Testis (tissue), 3 donors: ENCODE data around the gene NR3C1. TPM values are rescaled to one million over a fixed set of nuclear protein-coding genes. Genes with fewer than 3 reads are reported as not detected.

Experiments
- DNase-seq: peaks from one replicate; pipeline ENCODE4 v3.0.0-alpha.2; 2019
- H3K27ac ChIP-seq, 2 donors: fragments of 200-600 bp; sonication (generic); one replicate each; pipeline ENCODE4 v1.5.1; 2019
- H3K27me3 ChIP-seq: fragments of 200-600 bp; sonication (generic); one replicate; pipeline ENCODE4 v1.5.1; 2019
- H3K36me3 ChIP-seq: fragments of 200-600 bp; sonication (generic); one replicate; pipeline ENCODE4 v1.5.1; 2017; ENCODE audit warnings: low read depth; ENCODE audit errors: missing control alignments
- H3K4me1 ChIP-seq: fragments of 200-600 bp; sonication (generic); one replicate; pipeline ENCODE4 v1.5.1; 2019
- H3K4me3 ChIP-seq, 2 donors: fragments of 200-600 bp; sonication (generic); one replicate each; pipeline ENCODE4 v1.5.1; 2017 to 2019
- H3K9me3 ChIP-seq: fragments of 200-600 bp; sonication (generic); one replicate; pipeline ENCODE4 v1.5.1; 2017
- CTCF ChIP-seq, 3 experiments: fragments of 450-650 bp in 2 of 3; fragments of 200-600 bp in 1 of 3; sonication (generic) in 1 of 3; IDR thresholded peaks; one replicate each; pipeline ENCODE4 v1.5.1; 2016 to 2019; ENCODE audit warnings: antibody characterized with exemption in 3 of 3, mild to moderate bottlenecking in 2 of 3, moderate library complexity in 1 of 3
- POLR2A ChIP-seq: fragments of 450-650 bp; IDR thresholded peaks from one replicate; pipeline ENCODE4 v1.6.1; 2017; ENCODE audit warnings: antibody characterized with exemption, mild to moderate bottlenecking, moderate library complexity
- WGBS, 2 donors: methylation state at CpG; one replicate each; pipeline ENCODE4 v1.1.5; 2018; 5-methylcytosine and 5-hydroxymethylcytosine counted together
- intact Hi-C: fragments of 100-400 bp; cut with DNase I; formaldehyde crosslinking; loops from one replicate; pipeline ENCODE4 v1.15.1; 2023; ENCODE audit warnings: low total_unique reads
- polyA plus RNA-seq: library from polyadenylated mRNA; stranded (reverse); fragments of 350-450 nt; fragmentation: Illumina TruSeq; extraction: RNeasy Lipid Tissue Mini Kit (QIAGEN cat#74804); gene quantifications from one replicate; pipeline ENCODE4 v1.2.3, GENCODE V29; 2014; ENCODE audit warnings: low read depth, low replicate concordance; ENCODE audit not compliant: insufficient read depth
- total RNA-seq, 2 donors: library from RNA; depleted of rRNA; stranded (reverse); fragments of >200 nt; gene quantifications; one replicate each; pipeline ENCODE4 v1.2.3, GENCODE V29; 2016

Gene NR3C1
- total and polyA plus RNA-seq, 3 donors from 2014 or later, result 33.2 to 37.7 (median 34.3) TPM

- H3K36me3 ChIP-seq, result no peaks in the 10 kb centered on the region
- H3K9me3 ChIP-seq, result no peaks in the 10 kb centered on the region
- WGBS, 2 donors, result 47 to 55% methylated on average over 8 of the region's 8 CpGs
- peaks cover 31% of the 10 kb centered on the region for H3K4me1 ChIP-seq
- intact Hi-C loops, result no loop called here
- H3K27me3 ChIP-seq, result no peaks in the 10 kb centered on the region
- TF ChIP-seq POLR2A, result no peak
- TF ChIP-seq CTCF (IDR thresholded peaks at IDR 0.05), result no peak
- H3K4me3 ChIP-seq, result no peak overlapping the region
- DNase-seq, result no peak
- H3K27ac ChIP-seq, result peak overlapping the region in 1 of 2 donors; percentile 12
These were observed 4.8 kb downstream of the NR3C1 start for GRCh38 chr5:143398451-143399237.

- no peak for TF ChIP-seq CTCF (IDR thresholded peaks at IDR 0.05)
- no peak for TF ChIP-seq POLR2A
- 69 to 70% methylated on average over 2 of the region's 2 CpGs for whole genome bisulfite sequencing, 2 donors
- Histone ChIP-seq H3K27me3 (no peaks in the 10 kb centered on the region), H3K36me3 (no peaks in the 10 kb centered on the region), H3K4me3 (no peak overlapping the region), H3K27ac (peak overlapping the region in 1 of 2 donors; percentile 12), H3K9me3 (no peaks in the 10 kb centered on the region), H3K4me1 (peaks cover 31% of the 10 kb centered on the region)
- DNase-seq, result no peak
- intact Hi-C loops, result no loop called here
These were observed 5.5 kb downstream of the NR3C1 start for GRCh38 chr5:143398053-143398355.

GRCh38 chr5:143397302-143398052 lies 6.0 kb downstream of the NR3C1 start:
- intact Hi-C loops, result no loop called here
- Histone ChIP-seq H3K36me3 (no peaks in the 10 kb centered on the region), H3K4me1 (peaks cover 31% of the 10 kb centered on the region), H3K27ac (no peak overlapping the region), H3K4me3 (no peak overlapping the region), H3K9me3 (no peaks in the 10 kb centered on the region), H3K27me3 (no peaks in the 10 kb centered on the region)
- no peak for DNase-seq
- WGBS, 2 donors, result 85 to 94% methylated on average over 2 of the region's 2 CpGs
- TF ChIP-seq POLR2A, result no peak
- TF ChIP-seq CTCF (IDR thresholded peaks at IDR 0.05), result no peak

- Histone ChIP-seq H3K27ac (no peak overlapping the region), H3K9me3 (no peaks in the 10 kb centered on the region), H3K4me3 (no peak overlapping the region), H3K4me1 (peaks cover 30% of the 10 kb centered on the region), H3K36me3 (no peaks in the 10 kb centered on the region), H3K27me3 (no peaks in the 10 kb centered on the region)
- 66 to 74% methylated on average over 5 of the region's 5 CpGs for WGBS, 2 donors
- DNase-seq, result no peak
- no peak for TF ChIP-seq POLR2A
- TF ChIP-seq CTCF (IDR thresholded peaks at IDR 0.05), result no peak
- intact Hi-C loops, result no loop called here
These were observed 7.0 kb downstream of the NR3C1 start for GRCh38 chr5:143396353-143396940.
